Measurements from ENCODE around the gene AKR7A3. TPM values are rescaled to one million over a fixed set of nuclear protein-coding genes. Genes with fewer than 3 reads are reported as not detected.

Gene AKR7A3
- total RNA-seq, 4 donors from 2014 or later, result 0.50 to 2.4 (median 2.0) TPM

DNA sequence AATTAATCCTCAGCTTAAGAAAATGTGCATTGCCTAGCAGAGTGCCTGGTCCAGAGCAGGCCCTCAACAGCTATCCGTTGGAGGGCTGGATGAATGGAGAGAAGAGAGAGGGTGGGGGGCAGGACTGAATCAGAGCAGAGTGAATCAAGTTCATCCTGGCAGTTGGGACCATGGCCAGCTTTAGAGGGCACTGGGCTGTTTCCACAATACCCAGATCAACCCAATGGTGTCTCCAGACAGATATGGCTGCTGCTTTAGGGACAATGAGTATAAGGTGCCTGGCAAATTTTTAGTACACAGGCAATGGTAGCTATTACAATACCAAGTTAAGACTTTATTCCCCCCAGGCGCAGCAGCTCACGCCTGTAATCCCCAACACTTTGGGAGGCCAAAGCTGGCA lies 54.3 kb downstream of the AKR7A3 start:
- no peaks in the 10 kb centered on the region for H3K27me3 ChIP-seq
- H3K27ac ChIP-seq, result no peak overlapping the region
- no peak for DNase-seq
- peaks cover 0 to 22% (median 0%) of the 10 kb centered on the region in 3 donors for H3K4me1 ChIP-seq
- peaks cover 45 to 100% (median 70%) of the 10 kb centered on the region in 3 donors for H3K36me3 ChIP-seq
- intact Hi-C loops (cut with DNase I), result no loop called here
- 89 to 100% methylated on average over 1 to 3 of the region's 3 CpGs for WGBS, 2 donors
- TF ChIP-seq, protein P1, sequence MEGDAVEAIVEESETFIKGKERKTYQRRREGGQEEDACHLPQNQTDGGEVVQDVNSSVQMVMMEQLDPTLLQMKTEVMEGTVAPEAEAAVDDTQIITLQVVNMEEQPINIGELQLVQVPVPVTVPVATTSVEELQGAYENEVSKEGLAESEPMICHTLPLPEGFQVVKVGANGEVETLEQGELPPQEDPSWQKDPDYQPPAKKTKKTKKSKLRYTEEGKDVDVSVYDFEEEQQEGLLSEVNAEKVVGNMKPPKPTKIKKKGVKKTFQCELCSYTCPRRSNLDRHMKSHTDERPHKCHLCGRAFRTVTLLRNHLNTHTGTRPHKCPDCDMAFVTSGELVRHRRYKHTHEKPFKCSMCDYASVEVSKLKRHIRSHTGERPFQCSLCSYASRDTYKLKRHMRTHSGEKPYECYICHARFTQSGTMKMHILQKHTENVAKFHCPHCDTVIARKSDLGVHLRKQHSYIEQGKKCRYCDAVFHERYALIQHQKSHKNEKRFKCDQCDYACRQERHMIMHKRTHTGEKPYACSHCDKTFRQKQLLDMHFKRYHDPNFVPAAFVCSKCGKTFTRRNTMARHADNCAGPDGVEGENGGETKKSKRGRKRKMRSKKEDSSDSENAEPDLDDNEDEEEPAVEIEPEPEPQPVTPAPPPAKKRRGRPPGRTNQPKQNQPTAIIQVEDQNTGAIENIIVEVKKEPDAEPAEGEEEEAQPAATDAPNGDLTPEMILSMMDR (IDR thresholded peaks at IDR 0.05), result no peak
- no peak for TF ChIP-seq POLR2A (IDR thresholded peaks at IDR 0.05)
- H3K4me3 ChIP-seq, result no peak overlapping the region
- no peaks in the 10 kb centered on the region for H3K9me3 ChIP-seq

Small RNA genes within 50 kb of the gene (small RNA-seq; reads per million reads assigned to genes)
- 0 to 0.60 (median 0) reads per million in 4 donors for gene RNU6-1099P

Other genes with a start within 250 kb of the AKR7A3 start
- 100 to 1,000 TPM in 1 of 4 donors, 10 to 100 TPM in 3; 52.4 to 121 (median 88.3) TPM for gene UBR4, start 78.5 kb downstream of the AKR7A3 start, total RNA-seq
- gene EMC1, start 37.2 kb downstream of the AKR7A3 start, total RNA-seq, result 10 to 100 TPM; 18.7 to 38.0 (median 34.7) TPM
- 10 to 100 TPM; 25.4 to 48.3 (median 34.2) TPM for gene MRTO4, start 37.0 kb downstream of the AKR7A3 start, total RNA-seq
- gene AKR7A2, start 23.4 kb upstream of the AKR7A3 start, total RNA-seq, result 10 to 100 TPM; 57.7 to 93.4 (median 70.3) TPM
- 10 to 100 TPM in 2 of 4 donors, 1 to 10 TPM in 2; 6.8 to 14.3 (median 10.3) TPM for gene SLC66A1, start 23.6 kb upstream of the AKR7A3 start, total RNA-seq
- 100 to 1,000 TPM in 3 of 4 donors, 10 to 100 TPM in 1; 89.4 to 146 (median 126) TPM for gene CAPZB, start 196.8 kb upstream of the AKR7A3 start, total RNA-seq